Mucosa of stomach (tissue), 1 donor: ENCODE data around the gene SUMO2.
A peak's percentile ranks its signal among the peaks of the same experiment; 100 is the strongest.
"Not testable (repeated sequence)": the region's sequence is repeated elsewhere in the genome, so short reads cannot be mapped to it uniquely, and the experiment has no call there.

Experiments used
- H3K27me3 ChIP-seq: one replicate; pipeline ENCODE4 v1.7.0; 2013; ENCODE audit warnings: mild to moderate bottlenecking, low read length; ENCODE audit not compliant: control insufficient read depth, insufficient read depth
- H3K36me3 ChIP-seq: one replicate; pipeline ENCODE4 v1.7.0; 2013; ENCODE audit warnings: low read length; ENCODE audit not compliant: control insufficient read depth, insufficient read depth
- H3K4me1 ChIP-seq: one replicate; pipeline ENCODE4 v1.7.0; 2013; ENCODE audit warnings: mild to moderate bottlenecking, low read length; ENCODE audit not compliant: control insufficient read depth, insufficient read depth
- H3K4me3 ChIP-seq: one replicate; pipeline ENCODE4 v1.7.0; 2013; ENCODE audit warnings: low read length
- H3K9ac ChIP-seq: one replicate; pipeline ENCODE4 v1.7.0; 2013; ENCODE audit warnings: mild to moderate bottlenecking, low read length, moderate library complexity
- H3K9me3 ChIP-seq: one replicate; pipeline ENCODE4 v1.7.0; 2013; ENCODE audit warnings: mild to moderate bottlenecking, low read length, moderate library complexity; ENCODE audit not compliant: control insufficient read depth
- donor health status: Pancreatic carcinoma.

Gene SUMO2

GRCh38 chr17:75153780-75154194 is 29.0 kb downstream of the SUMO2 start:
- no peaks in the 10 kb centered on the region for H3K27me3 ChIP-seq
- H3K4me3 ChIP-seq: peak overlapping the region; percentile 73
- no peaks in the 10 kb centered on the region for H3K9me3 ChIP-seq
- H3K36me3 ChIP-seq: no peaks in the 10 kb centered on the region
- peaks cover 14% of the 10 kb centered on the region for H3K4me1 ChIP-seq
- H3K9ac ChIP-seq: peak overlapping the region; percentile 64

GRCh38 chr17:75152922-75153779 is 29.6 kb downstream of the SUMO2 start:
- Histone ChIP-seq H3K9ac (peak overlapping the region; percentile 64), H3K4me1 (peaks cover 15% of the 10 kb centered on the region), H3K27me3 (no peaks in the 10 kb centered on the region), H3K36me3 (no peaks in the 10 kb centered on the region), H3K4me3 (peak overlapping the region; percentile 73), H3K9me3 (no peaks in the 10 kb centered on the region)

GRCh38 chr17:75152523-75152921 is 30.2 kb downstream of the SUMO2 start:
- H3K4me1 ChIP-seq: peaks cover 21% of the 10 kb centered on the region
- no peaks in the 10 kb centered on the region for H3K27me3 ChIP-seq
- H3K9me3 ChIP-seq: no peaks in the 10 kb centered on the region
- peak overlapping the region; percentile 64 for H3K9ac ChIP-seq
- peaks cover 1% of the 10 kb centered on the region for H3K36me3 ChIP-seq
- no peak overlapping the region for H3K4me3 ChIP-seq

- peaks cover 24% of the 10 kb centered on the region for H3K4me1 ChIP-seq
- H3K4me3 ChIP-seq: no peak overlapping the region
- H3K9me3 ChIP-seq: no peaks in the 10 kb centered on the region
- H3K36me3 ChIP-seq: peaks cover 4% of the 10 kb centered on the region
- no peak overlapping the region for H3K9ac ChIP-seq
- H3K27me3 ChIP-seq: no peaks in the 10 kb centered on the region
Measured at GRCh38 chr17:75151930-75152329, 30.8 kb downstream of the SUMO2 start.

- Histone ChIP-seq H3K36me3 (peaks cover 10% of the 10 kb centered on the region), H3K9me3 (no peaks in the 10 kb centered on the region), H3K27me3 (no peaks in the 10 kb centered on the region), H3K9ac (peak overlapping the region; percentile 9), H3K4me3 (no peak overlapping the region), H3K4me1 (peaks cover 19% of the 10 kb centered on the region)
Measured at GRCh38 chr17:75147878-75148546, 34.7 kb downstream of the SUMO2 start.

GRCh38 chr17:75146592-75146991 is 36.2 kb downstream of the SUMO2 start:
- peaks cover 16% of the 10 kb centered on the region for H3K36me3 ChIP-seq
- no peaks in the 10 kb centered on the region for H3K9me3 ChIP-seq
- peaks cover 19% of the 10 kb centered on the region for H3K4me1 ChIP-seq
- H3K4me3 ChIP-seq: no peak overlapping the region
- H3K9ac ChIP-seq: no peak overlapping the region
- no peaks in the 10 kb centered on the region for H3K27me3 ChIP-seq

GRCh38 chr17:75144816-75145512 is 37.8 kb downstream of the SUMO2 start:
- Histone ChIP-seq H3K9me3 (no peaks in the 10 kb centered on the region), H3K4me3 (no peak overlapping the region), H3K9ac (no peak overlapping the region), H3K36me3 (peaks cover 16% of the 10 kb centered on the region), H3K4me1 (peaks cover 26% of the 10 kb centered on the region), H3K27me3 (no peaks in the 10 kb centered on the region)

GRCh38 chr17:75142236-75142971 is 40.4 kb downstream of the SUMO2 start:
- no peak overlapping the region for H3K4me3 ChIP-seq
- H3K9me3 ChIP-seq: no peaks in the 10 kb centered on the region
- H3K4me1 ChIP-seq: peaks cover 29% of the 10 kb centered on the region
- H3K27me3 ChIP-seq: no peaks in the 10 kb centered on the region
- peaks cover 14% of the 10 kb centered on the region for H3K36me3 ChIP-seq
- no peak overlapping the region for H3K9ac ChIP-seq

GRCh38 chr17:75138519-75138918 is 44.2 kb downstream of the SUMO2 start:
- Histone ChIP-seq H3K4me1 (peaks cover 27% of the 10 kb centered on the region), H3K27me3 (no peaks in the 10 kb centered on the region), H3K9ac (no peak overlapping the region), H3K9me3 (no peaks in the 10 kb centered on the region), H3K4me3 (no peak overlapping the region), H3K36me3 (peaks cover 9% of the 10 kb centered on the region)

- not testable (repeated sequence) for H3K36me3 ChIP-seq, H3K4me3 ChIP-seq, H3K27me3 ChIP-seq, H3K9me3 ChIP-seq, H3K9ac ChIP-seq
- peaks cover 27% of the 10 kb centered on the region for H3K4me1 ChIP-seq
Measured at GRCh38 chr17:75137762-75138161, 45.0 kb downstream of the SUMO2 start.

- no peaks in the 10 kb centered on the region for H3K9me3 ChIP-seq
- H3K27me3 ChIP-seq: no peaks in the 10 kb centered on the region
- peaks cover 35% of the 10 kb centered on the region for H3K4me1 ChIP-seq
- no peaks in the 10 kb centered on the region for H3K36me3 ChIP-seq
- no peak overlapping the region for H3K9ac ChIP-seq
- H3K4me3 ChIP-seq: no peak overlapping the region
Measured at GRCh38 chr17:75135946-75136345, 46.8 kb downstream of the SUMO2 start.
